Diencephalon (tissue), 1 donor: ENCODE results near the gene MRPL45. TPM values are rescaled to one million over a fixed set of nuclear protein-coding genes. Genes with fewer than 3 reads are reported as not detected.

Source experiments
- total RNA-seq: library from RNA; depleted of rRNA; stranded (reverse); fragments of >200 nt; gene quantifications from one replicate; pipeline ENCODE4 v1.2.3, GENCODE V29; 2014

Gene MRPL45
- total RNA-seq: 20.3 TPM

DNA sequence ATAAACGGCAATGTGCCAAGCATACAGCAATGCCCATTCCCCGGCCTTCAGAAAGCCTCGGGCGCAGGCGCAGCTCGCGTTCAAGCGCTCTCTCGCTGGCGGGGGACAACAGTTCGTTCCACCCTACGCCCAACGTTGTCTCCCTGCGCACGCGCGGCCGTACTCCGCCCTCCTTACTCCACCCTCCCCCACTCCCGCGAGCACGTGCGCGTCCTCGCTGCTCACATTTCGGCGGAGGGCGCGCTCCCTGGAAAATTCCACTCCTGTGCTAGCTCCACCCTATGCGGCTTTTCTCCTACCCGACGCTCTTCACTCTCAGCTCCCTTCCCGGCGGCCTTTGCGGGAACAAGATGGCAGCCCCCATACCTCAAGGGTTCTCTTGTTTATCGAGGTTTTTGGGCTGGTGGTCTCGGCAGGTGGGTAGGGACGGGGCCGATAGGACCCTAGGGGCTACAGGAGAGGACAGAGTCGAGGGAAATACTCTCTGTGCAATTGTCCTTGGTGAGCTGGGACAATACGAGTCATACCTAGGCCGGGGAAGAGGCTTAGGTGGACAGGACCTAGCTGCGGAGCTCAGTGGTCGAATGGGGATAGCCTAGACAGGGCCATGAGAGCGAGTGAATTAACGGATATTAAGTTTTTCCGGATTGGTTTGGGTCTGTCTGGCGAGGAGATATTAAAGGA lies at the start of gene MRPL45:
MRPL45 (plus strand) TSS at position 335 of the 684 bp plus-strand sequence; CDS start at position 351, 16 bp downstream.

DNA sequence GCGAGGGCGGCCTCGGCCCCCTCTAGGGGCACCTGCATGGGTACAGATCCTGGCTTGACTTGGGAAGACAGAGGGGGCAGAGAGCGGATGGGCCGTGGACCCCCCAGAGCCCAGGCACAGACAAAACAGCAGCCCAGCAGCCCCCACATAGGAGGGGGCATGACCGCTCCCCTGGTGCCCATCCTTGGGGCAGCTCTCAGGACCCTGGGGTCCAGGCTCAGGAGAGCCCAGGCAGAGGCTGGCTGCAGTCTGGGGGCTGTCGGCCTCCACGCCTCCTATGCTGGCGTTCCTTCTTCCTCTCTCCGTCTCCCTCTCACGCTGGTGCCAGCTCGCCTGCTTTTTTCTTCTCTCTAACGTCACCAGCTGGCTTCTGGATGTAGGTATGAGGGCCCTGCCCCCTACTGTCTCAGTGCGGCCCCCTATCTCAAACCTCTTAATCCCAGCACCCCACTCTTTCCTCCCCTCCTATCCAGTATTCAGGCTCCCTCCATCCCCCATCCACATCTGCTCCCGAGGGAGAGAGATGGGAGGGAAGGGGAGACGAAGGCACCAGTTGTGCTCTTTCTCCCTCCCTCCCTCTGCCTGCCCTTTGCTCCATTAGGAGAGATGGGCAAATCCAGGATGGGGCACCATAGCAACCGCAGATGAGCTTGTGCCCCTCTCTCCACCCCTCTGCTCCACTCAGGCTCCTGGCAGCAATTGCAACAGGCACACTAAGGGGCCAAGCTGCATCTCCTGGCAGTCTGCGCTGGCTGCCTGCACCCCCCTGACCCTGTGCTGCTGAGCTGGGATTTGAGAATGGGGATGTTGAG lies 46.8 kb downstream of the MRPL45 start, which contains the start of gene GPR179:
GPR179 (minus strand) TSS at position 349 of the 812 bp plus-strand sequence; CDS start at position 182, 167 bp downstream.

GRCh38 chr17:38351412-38352222 lies 54.6 kb downstream of the MRPL45 start, which contains the start of gene SOCS7:
SOCS7 (plus strand) TSS chr17:38351844; CDS start chr17:38352053, 209 bp downstream.

Other genes starting within 250 kb of the MRPL45 start
- 1.4 TPM for gene TBC1D3C, start 228.5 kb upstream of the MRPL45 start, total RNA-seq
- not detected for gene TBC1D3E, start 169.2 kb upstream of the MRPL45 start, total RNA-seq
- gene TBC1D3, start 104.6 kb upstream of the MRPL45 start, total RNA-seq: not detected
- gene GPR179, start 46.8 kb downstream of the MRPL45 start, total RNA-seq: 4.6 TPM
- 44.1 TPM for gene SOCS7, start 54.7 kb downstream of the MRPL45 start, total RNA-seq
- gene ARHGAP23, start 131.3 kb downstream of the MRPL45 start, total RNA-seq: 51.2 TPM